Measurements from ENCODE around the gene ITGB7.

DNA sequence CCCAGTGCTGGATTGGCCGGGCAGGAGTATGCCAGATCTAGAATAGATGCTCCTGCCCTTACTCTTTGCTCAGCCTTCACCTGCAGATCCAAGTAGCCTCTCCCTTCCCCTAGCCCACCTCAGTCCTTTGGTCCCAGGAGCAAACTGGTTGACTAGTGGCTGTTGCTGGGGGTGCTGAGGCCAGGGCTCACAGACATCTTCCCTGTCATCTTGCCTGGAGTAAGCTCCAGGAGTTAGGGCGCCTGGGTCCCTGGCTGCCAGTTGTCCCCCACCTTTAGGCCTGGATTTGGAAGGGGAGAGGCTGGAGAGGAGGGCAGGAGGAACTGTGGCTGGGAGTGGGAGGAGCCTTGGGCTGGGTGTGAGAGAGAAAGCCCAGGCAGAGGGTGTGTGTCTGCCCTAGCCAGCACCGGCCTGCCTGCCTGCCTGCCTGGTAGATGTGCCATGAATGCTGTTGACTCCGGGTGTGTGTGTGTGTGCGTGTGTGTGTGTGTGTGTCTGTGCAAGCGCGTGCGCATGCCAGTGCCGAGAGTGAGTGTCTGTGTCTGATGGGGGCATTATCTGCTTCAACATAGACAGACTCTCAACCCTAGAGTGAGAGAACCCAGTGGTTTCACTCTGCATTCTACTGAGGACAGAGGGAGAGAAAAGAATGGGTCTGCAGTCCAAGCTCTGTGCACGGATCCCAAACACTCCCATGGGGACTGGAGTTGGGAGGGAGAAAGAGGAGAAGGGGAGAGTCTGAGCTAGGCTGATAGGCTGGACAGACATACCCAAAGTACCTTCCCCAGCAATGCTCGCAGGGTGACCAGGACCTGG is 25.8 kb upstream of the ITGB7 start:
- TF ChIP-seq, protein P1, sequence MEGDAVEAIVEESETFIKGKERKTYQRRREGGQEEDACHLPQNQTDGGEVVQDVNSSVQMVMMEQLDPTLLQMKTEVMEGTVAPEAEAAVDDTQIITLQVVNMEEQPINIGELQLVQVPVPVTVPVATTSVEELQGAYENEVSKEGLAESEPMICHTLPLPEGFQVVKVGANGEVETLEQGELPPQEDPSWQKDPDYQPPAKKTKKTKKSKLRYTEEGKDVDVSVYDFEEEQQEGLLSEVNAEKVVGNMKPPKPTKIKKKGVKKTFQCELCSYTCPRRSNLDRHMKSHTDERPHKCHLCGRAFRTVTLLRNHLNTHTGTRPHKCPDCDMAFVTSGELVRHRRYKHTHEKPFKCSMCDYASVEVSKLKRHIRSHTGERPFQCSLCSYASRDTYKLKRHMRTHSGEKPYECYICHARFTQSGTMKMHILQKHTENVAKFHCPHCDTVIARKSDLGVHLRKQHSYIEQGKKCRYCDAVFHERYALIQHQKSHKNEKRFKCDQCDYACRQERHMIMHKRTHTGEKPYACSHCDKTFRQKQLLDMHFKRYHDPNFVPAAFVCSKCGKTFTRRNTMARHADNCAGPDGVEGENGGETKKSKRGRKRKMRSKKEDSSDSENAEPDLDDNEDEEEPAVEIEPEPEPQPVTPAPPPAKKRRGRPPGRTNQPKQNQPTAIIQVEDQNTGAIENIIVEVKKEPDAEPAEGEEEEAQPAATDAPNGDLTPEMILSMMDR (IDR thresholded peaks at IDR 0.05): no peak
- TF ChIP-seq POLR2A (IDR thresholded peaks at IDR 0.05): no peak
